HCT116 (cell line): ENCODE data around the gene RERG. TPM values are rescaled to one million over a fixed set of nuclear protein-coding genes. Genes with fewer than 3 reads are reported as not detected.

Experiments
- ATAC-seq: fragments of 200-7000 bp; cut with Tn5 transposase; 2 replicates; pipeline ENCODE4 v1.9.1; 2020; ENCODE audit warnings: mild to moderate bottlenecking, moderate library complexity
- BruUV-seq: library from RNA; stranded (reverse); fragments of 400-500 nt; replicated peaks from 2 replicates; lab custom pipeline; 2021; lab: Mats Ljungman, UMichigan
- CTCF ChIA-PET: fragments of 300-600 bp; sonication (Branson Sonifier 250); formaldehyde crosslinking; loops from one replicate; lab custom pipeline; 2021; ENCODE audit warnings: antibody characterized with exemption; lab: Charles Lee
- POLR2A ChIA-PET: fragments of 300-600, 350-600 bp; sonication (Branson Sonifier 250); formaldehyde crosslinking; loops from one replicate; lab custom pipeline; 2021; ENCODE audit warnings: antibody characterized with exemption; lab: Charles Lee
- RAD21 ChIA-PET, 2 experiments: fragments of 300-600 bp; sonication (Branson Sonifier 250); formaldehyde crosslinking; loops; one replicate each; lab custom pipeline; 2023; ENCODE audit warnings: low total read pairs in 2 of 2; ENCODE audit not compliant: uncharacterized antibody in 2 of 2, unreplicated experiment in 2 of 2, low non-redundant PET in 1 of 2; lab: Charles Lee
- DNase-seq: peaks from one replicate; pipeline ENCODE4 v3.0.0-alpha.2; 2010; ENCODE audit warnings: low read depth, low spot score
- H2AFZ ChIP-seq: fragments of 200-600 bp; shearing (Covaris generic), sonication (generic); 2 replicates; pipeline ENCODE4 v1.6.1; 2017; ENCODE audit warnings: low read depth, mixed run types, mixed read lengths, antibody characterized with exemption, low read length; ENCODE audit not compliant: poor library complexity, severe bottlenecking
- H3K27ac ChIP-seq: 2 replicates; pipeline ENCODE4 v1.5.1; 2012; ENCODE audit warnings: low read depth, low read length
- H3K27me3 ChIP-seq: fragments of 200-600 bp; sonication (generic); 2 replicates; pipeline ENCODE4 v1.6.1; 2016; ENCODE audit warnings: mixed run types, low read length, mixed read lengths; ENCODE audit not compliant: insufficient read depth
- H3K36me3 ChIP-seq, 2 experiments: fragments of 200-500 bp in 1 of 2; fragments of 200-600 bp in 1 of 2; sonication (Bioruptor generic) in 1 of 2; sonication (generic) in 1 of 2; 2 replicates each; pipeline versions ENCODE4 v1.5.1 to v1.6.1; 2014 to 2016; ENCODE audit warnings: low read length in 2 of 2, inconsistent platforms in 1 of 2, mixed read lengths in 1 of 2, mixed run types in 1 of 2; ENCODE audit not compliant: insufficient read depth in 2 of 2, control insufficient read depth in 1 of 2
- H3K4me1 ChIP-seq, 2 experiments: fragments of 200-600 bp in 1 of 2; sonication (generic) in 1 of 2; 2 replicates each; pipeline versions ENCODE4 v1.5.1 to v1.6.1; 2012 to 2017; ENCODE audit warnings: low read length in 2 of 2, inconsistent platforms in 1 of 2, mild to moderate bottlenecking in 1 of 2, mixed read lengths in 1 of 2, mixed run types in 1 of 2, moderate library complexity in 1 of 2; ENCODE audit not compliant: insufficient read depth in 2 of 2, control insufficient read depth in 1 of 2
- H3K4me2 ChIP-seq: fragments of 200-600 bp; sonication (generic); 2 replicates; pipeline ENCODE4 v1.6.1; 2017; ENCODE audit warnings: mixed run types, low read length, mixed read lengths
- H3K4me3 ChIP-seq, 2 experiments: fragments of 200-600 bp in 1 of 2; sonication (generic) in 1 of 2; replicated peaks in 1 of 2; 2 replicates each; pipeline ENCODE4 v1.5.1; 2011 to 2016; ENCODE audit warnings: low read length in 2 of 2, control low read depth in 1 of 2, low read depth in 1 of 2, mild to moderate bottlenecking in 1 of 2, mixed read lengths in 1 of 2, mixed run types in 1 of 2
- H3K79me2 ChIP-seq: fragments of 200-600 bp; sonication (generic); 2 replicates; pipeline ENCODE4 v1.6.1; 2017; ENCODE audit warnings: mild to moderate bottlenecking, mixed run types, low read length, moderate library complexity, mixed read lengths; ENCODE audit not compliant: insufficient read depth
- H3K9ac ChIP-seq: fragments of 200-600 bp; sonication (generic); 2 replicates; pipeline ENCODE4 v1.6.1; 2016; ENCODE audit warnings: low read length, mixed read lengths
- H3K9me2 ChIP-seq: fragments of 200-600 bp; sonication (generic), shearing (Covaris generic); 2 replicates; pipeline ENCODE4 v1.6.1; 2017; ENCODE audit warnings: mixed run types, mild to moderate bottlenecking, moderate library complexity; ENCODE audit not compliant: insufficient read depth
- H3K9me3 ChIP-seq, 2 experiments: fragments of 200-500 bp in 1 of 2; fragments of 200-600 bp in 1 of 2; sonication (Bioruptor generic) in 1 of 2; sonication (generic) in 1 of 2; 2 replicates each; pipeline ENCODE4 v1.6.1; 2014 to 2017; ENCODE audit warnings: low read length in 2 of 2, mixed read lengths in 2 of 2, inconsistent platforms in 1 of 2, low read depth in 1 of 2, mild to moderate bottlenecking in 1 of 2, mixed run types in 1 of 2, moderate library complexity in 1 of 2; ENCODE audit not compliant: control insufficient read depth in 1 of 2, insufficient read depth in 1 of 2
- H4K20me1 ChIP-seq: fragments of 200-600 bp; sonication (generic), shearing (Covaris generic); 2 replicates; pipeline ENCODE4 v1.6.1; 2017; ENCODE audit warnings: mixed run types, mild to moderate bottlenecking, moderate library complexity; ENCODE audit not compliant: insufficient read depth
- ATF3 ChIP-seq: IDR thresholded peaks from 2 replicates; pipeline ENCODE4 v1.6.1; 2012
- CBX3 ChIP-seq: IDR thresholded peaks from 2 replicates; pipeline ENCODE4 v1.6.1; 2012; ENCODE audit warnings: low read depth
- CEBPB ChIP-seq: IDR thresholded peaks from 2 replicates; pipeline ENCODE4 v1.6.1; 2012; ENCODE audit warnings: low read depth
- CTCF ChIP-seq, 3 experiments: fragments of 200-600 bp in 1 of 3; sonication (generic) in 1 of 3; IDR thresholded peaks in 2 of 3; conservative IDR thresholded peaks in 1 of 3; 2 replicates each; pipeline ENCODE4 v1.5.1; 2012 to 2017; ENCODE audit warnings: low read depth in 2 of 3, low read length in 2 of 3, antibody characterized with exemption in 1 of 3, borderline replicate concordance in 1 of 3, control low read depth in 1 of 3, mild to moderate bottlenecking in 1 of 3, mixed read lengths in 1 of 3, mixed run types in 1 of 3, moderate library complexity in 1 of 3; ENCODE audit not compliant: insufficient read depth in 1 of 3
- ELF1 ChIP-seq: IDR thresholded peaks from 2 replicates; pipeline ENCODE4 v1.6.1; 2012; ENCODE audit warnings: low read depth, borderline replicate concordance
- EZH2 ChIP-seq: fragments of 200-600 bp; sonication (generic); IDR thresholded peaks from 2 replicates; pipeline ENCODE4 v1.6.1; 2017; ENCODE audit warnings: antibody characterized with exemption, mixed run types
- EZH2phosphoT487 ChIP-seq: fragments of 200-600 bp; IDR thresholded peaks from 2 replicates; pipeline ENCODE4 v1.6.1; 2018; ENCODE audit warnings: antibody characterized with exemption, borderline replicate concordance
- FOSL1 ChIP-seq: IDR thresholded peaks from 2 replicates; pipeline ENCODE4 v1.6.1; 2012; ENCODE audit warnings: low read depth
- JUND ChIP-seq: IDR thresholded peaks from 2 replicates; pipeline ENCODE4 v1.6.1; 2012
- MAX ChIP-seq: IDR thresholded peaks from 2 replicates; pipeline ENCODE4 v1.6.1; 2012
- RAD21 ChIP-seq: IDR thresholded peaks from 2 replicates; pipeline ENCODE4 v1.6.1; 2012; ENCODE audit warnings: low read depth, mild to moderate bottlenecking
- REST ChIP-seq: IDR thresholded peaks from 2 replicates; pipeline ENCODE4 v1.6.1; 2012; ENCODE audit warnings: low read depth
- SRF ChIP-seq: IDR thresholded peaks from 2 replicates; pipeline ENCODE4 v1.6.1; 2012; ENCODE audit warnings: low read depth
- TCF7L2 ChIP-seq: IDR thresholded peaks from 2 replicates; pipeline ENCODE4 v1.7.0; 2011; ENCODE audit warnings: borderline replicate concordance, inconsistent platforms; ENCODE audit not compliant: insufficient read depth, insufficient read length; ENCODE audit errors: extremely low read depth
- ZNF274 ChIP-seq: fragments of 200-500 bp; sonication (Bioruptor generic); IDR thresholded peaks from 2 replicates; pipeline ENCODE4 v1.6.1; 2014; ENCODE audit warnings: mild to moderate bottlenecking, low read depth, low read length, inconsistent platforms
- intact Hi-C: fragments of 100-400 bp; cut with micrococcal nuclease; formaldehyde crosslinking; loops from 2 replicates; pipeline ENCODE4 v1.10.0; 2022
- total RNA-seq: library from RNA; stranded (reverse); gene quantifications from one replicate; pipeline ENCODE4 v1.2.1, GENCODE V29; 2021; ENCODE audit not compliant: unreplicated experiment

The RERG gene
- total RNA-seq, 1 experiment from 2014 or later, result not detected

- H4K20me1 ChIP-seq, result no peaks in the 10 kb centered on the region; the same call in 1 of the 2 replicates
- no peaks in the 10 kb centered on the region for H3K79me2 ChIP-seq
- ATAC-seq, result no peak
- no peaks in the 10 kb centered on the region for H3K4me1 ChIP-seq
- H2AFZ ChIP-seq, result no peak overlapping the region
- POLR2A ChIA-PET, result interaction anchor here (1.1 kb wide), 1 partner anchor 15 kb away, joined by 3 read pairs; no protein-coding TSS in a partner anchor
- BruUV-seq, result no TSS peak
- no peak overlapping the region for H3K4me2 ChIP-seq
- H3K36me3 ChIP-seq, result no peaks in the 10 kb centered on the region; a peak in 1 of 4 replicates
- H3K9me2 ChIP-seq, result no peaks in the 10 kb centered on the region
- CTCF ChIA-PET, result no interaction called here
- DNase-seq, result no peak
- intact Hi-C loops, result no loop called here
- H3K9me3 ChIP-seq, result no peaks in the 10 kb centered on the region
- peaks cover 41% of the 10 kb centered on the region for H3K27me3 ChIP-seq
- TF ChIP-seq ELF1 (no peak), MAX (no peak)
- TF ChIP-seq, all 23 proteins: peak for 0
- RAD21 ChIA-PET, result no interaction called here
- Histone ChIP-seq H3K4me3 (no peak overlapping the region), H3K9ac (no peak overlapping the region), H3K27ac (no peak overlapping the region)
Observed at GRCh38 chr12:15179672-15180071, 41.5 kb downstream of the RERG start.

GRCh38 chr12:15173142-15173541 lies 48.1 kb downstream of the RERG start:
- no peaks in the 10 kb centered on the region for H3K79me2 ChIP-seq
- H3K4me2 ChIP-seq, result no peak overlapping the region
- ATAC-seq (no peak), DNase-seq (no peak)
- ChIA-PET RAD21 (no interaction called here), CTCF (interaction anchor here (0.6 kb wide), 1 partner anchor 48 kb away, joined by 3 read pairs; the partner anchor contains the start of gene RERG), POLR2A (no interaction called here)
- H3K9me2 ChIP-seq, result no peaks in the 10 kb centered on the region
- peaks cover 45% of the 10 kb centered on the region for H3K27me3 ChIP-seq
- no peaks in the 10 kb centered on the region for H3K4me1 ChIP-seq
- no peaks in the 10 kb centered on the region; the same call in 1 of the 2 replicates for H4K20me1 ChIP-seq
- intact Hi-C loops, result no loop called here
- H3K36me3 ChIP-seq, result no peaks in the 10 kb centered on the region; a peak in 1 of 4 replicates
- no peak overlapping the region for H3K4me3 ChIP-seq
- no peak overlapping the region for H3K9ac ChIP-seq
- no peak overlapping the region for H2AFZ ChIP-seq
- H3K27ac ChIP-seq, result no peak overlapping the region
- BruUV-seq, result no TSS peak
- TF ChIP-seq EZH2phosphoT487 (no peak), RAD21 (no peak), SRF (no peak), EZH2 (no peak), CEBPB (no peak), CTCF (IDR thresholded peaks at IDR 0.05 in 2 of 3, conservative IDR thresholded peaks at IDR 0.05 in 1 of 3; ENCODE audit: borderline replicate concordance in 1 of 3, insufficient read depth in 1 of 3, low read depth in 2 of 3, low read length in 2 of 3) (no peak), ZNF274 (no peak), REST (no peak), CBX3 (no peak), FOSL1 (no peak), TCF7L2 (no peak), JUND (no peak), ELF1 (no peak), ATF3 (no peak)
- no peaks in the 10 kb centered on the region for H3K9me3 ChIP-seq
